HG03571 (cell line): ENCODE measurements around the gene FRYL.
"Not testable (repeated sequence)": the region's sequence is repeated elsewhere in the genome, so short reads cannot be mapped to it uniquely, and the experiment has no call there.

ENCODE experiments used
- ATAC-seq: cut with Tn5 transposase; IDR thresholded peaks from one replicate; pipeline ENCODE4 v1.9.1; 2021; ENCODE audit not compliant: unreplicated experiment

The FRYL gene

GRCh38 chr4:48786549-48786948 lies 6.5 kb upstream of the FRYL start:
- no peak for ATAC-seq

- no peak for ATAC-seq
Measured at GRCh38 chr4:48785302-48785701, 5.2 kb upstream of the FRYL start.

DNA sequence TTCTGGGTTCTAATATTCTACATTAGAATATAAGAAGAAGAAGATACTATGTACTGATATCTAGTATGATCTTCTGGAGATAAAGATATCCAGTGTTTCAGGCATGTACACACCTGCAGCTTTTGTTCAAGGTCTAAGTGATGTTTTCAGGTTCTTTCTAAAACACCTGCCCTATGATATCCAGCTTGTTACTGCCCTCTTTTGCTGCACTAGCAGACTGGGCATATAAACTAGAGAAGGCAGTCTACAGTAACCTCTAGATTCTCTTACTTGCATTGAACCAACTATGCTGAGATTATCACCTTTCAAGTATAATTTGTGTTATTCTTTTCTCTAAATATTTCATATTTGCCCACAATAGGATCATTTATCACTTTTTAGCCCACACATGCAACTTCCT lies 1.9 kb upstream of the FRYL start:
- ATAC-seq = no peak

- ATAC-seq = no peak
Measured at GRCh38 chr4:48780865-48781214, 761 bp upstream of the FRYL start.

- ATAC-seq = peak; percentile 35
Measured at GRCh38 chr4:48779095-48779997, 733 bp downstream of the FRYL start.

DNA sequence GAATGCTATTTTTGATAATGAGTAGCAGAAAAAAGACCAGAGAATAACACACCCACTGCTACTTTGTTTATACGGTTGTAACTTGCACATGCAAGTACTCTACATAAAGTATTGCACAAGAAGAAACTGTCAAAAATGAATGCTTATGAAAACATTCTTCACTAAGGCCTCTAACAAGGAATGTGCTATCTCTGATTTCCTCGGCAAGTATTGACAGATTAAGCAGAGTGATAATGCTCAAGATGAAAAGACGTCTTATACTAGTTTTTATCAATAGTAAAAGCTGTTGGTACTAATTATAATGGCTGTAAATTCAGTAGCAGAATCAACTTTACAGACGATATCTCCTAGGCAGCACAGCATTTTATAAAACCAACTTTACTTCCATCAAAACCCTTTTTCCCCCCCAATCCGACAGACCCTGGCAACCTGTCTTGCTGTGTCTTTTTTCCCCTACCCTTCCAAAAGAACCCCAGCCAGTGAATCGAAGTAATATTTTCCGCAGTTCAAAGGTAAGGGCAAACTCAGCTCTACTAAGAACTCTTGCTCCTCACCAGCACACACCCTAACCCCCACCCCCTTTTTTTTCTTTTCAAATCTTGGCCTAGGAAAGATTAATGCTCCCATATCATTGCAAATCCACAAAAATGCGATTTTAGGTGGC lies 1.5 kb downstream of the FRYL start:
- no peak for ATAC-seq

DNA sequence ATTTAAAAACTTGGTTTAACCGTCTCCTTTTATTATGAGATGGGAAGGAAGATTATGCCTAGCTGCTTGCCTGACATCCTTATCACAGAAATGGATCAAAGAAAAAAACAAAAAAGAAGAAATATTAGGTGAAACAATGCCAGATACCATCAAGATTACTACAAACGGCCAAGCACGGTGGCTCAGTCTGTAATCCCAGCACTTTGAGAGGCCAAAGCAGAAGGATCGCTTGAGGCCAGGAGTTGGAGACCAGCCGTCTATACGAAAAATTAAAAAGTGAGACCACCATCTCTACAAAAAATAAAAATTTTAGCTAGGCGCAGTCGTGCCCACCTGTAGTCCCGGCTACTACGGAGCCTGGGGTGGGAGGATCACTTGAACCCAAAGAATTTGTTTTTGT lies 2.3 kb downstream of the FRYL start:
- ATAC-seq = no peak

GRCh38 chr4:48774760-48775710 lies 5.0 kb downstream of the FRYL start:
- no peak for ATAC-seq

- no peak for ATAC-seq
Measured at GRCh38 chr4:48772556-48772955, 7.5 kb downstream of the FRYL start.

GRCh38 chr4:48767055-48767929 lies 12.8 kb downstream of the FRYL start:
- no peak for ATAC-seq

- ATAC-seq = no peak
Measured at GRCh38 chr4:48766131-48766792, 13.8 kb downstream of the FRYL start.

DNA sequence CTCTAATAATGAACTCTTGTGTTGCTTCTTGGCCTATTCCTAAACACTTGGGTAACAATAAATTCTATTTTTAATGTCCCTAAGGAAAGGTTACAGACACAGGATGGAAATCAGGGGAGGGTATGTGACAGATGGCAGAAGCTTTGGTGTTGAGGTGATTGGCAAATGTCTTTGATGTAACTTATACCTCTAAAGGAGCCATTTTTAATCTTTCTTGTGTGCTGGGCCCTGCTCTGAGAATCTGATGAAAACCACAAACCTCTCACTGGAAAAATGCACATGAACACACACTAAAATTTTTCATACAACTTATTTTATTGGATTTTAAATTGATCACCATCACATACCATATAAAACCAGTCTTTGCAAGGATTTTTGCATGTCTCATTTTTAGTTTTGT lies 17.7 kb downstream of the FRYL start:
- no peak for ATAC-seq

DNA sequence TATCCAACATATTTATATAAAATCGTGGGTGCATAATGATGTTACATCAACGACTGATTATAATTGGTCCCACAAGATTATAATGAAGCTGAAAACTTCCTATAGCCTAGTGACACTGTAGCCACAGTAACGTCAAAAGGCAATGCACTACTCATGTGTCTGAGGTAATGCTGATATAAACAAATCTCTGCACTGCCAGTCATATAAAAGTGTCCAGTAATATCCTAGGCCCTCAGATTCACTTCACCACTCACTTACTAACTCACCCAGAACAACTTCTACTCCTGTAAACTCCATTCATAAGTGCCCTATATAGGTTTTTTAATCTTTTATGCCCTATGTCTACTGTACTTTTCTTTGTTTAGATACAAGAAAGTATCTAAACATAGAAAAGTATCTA lies 18.8 kb downstream of the FRYL start:
- no peak for ATAC-seq

DNA sequence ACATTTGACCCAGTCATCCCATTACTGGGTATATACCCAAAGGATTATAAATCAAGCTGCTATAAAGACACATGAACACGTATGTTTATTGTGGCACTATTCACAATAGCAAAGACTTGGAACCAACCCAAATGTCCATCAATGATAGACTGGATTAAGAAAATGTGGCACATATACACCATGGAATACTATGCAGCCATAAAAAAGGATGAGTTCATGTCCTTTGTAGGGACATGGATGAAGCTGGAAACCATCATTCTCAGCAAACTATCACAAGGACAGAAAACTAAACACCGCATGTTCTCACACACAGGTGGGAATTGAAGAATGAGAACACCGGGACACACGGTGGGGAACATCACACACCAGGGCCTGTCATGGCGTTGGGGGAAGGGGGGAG lies 21.4 kb downstream of the FRYL start:
- not testable (repeated sequence) for ATAC-seq

GRCh38 chr4:48756689-48757220 lies 23.3 kb downstream of the FRYL start:
- no peak for ATAC-seq

GRCh38 chr4:48755281-48755680 lies 24.8 kb downstream of the FRYL start:
- ATAC-seq = no peak

GRCh38 chr4:48753159-48753558 lies 26.9 kb downstream of the FRYL start:
- ATAC-seq = no peak

GRCh38 chr4:48752726-48753125 lies 27.4 kb downstream of the FRYL start:
- no peak for ATAC-seq

GRCh38 chr4:48752246-48752645 lies 27.8 kb downstream of the FRYL start:
- ATAC-seq = no peak
